HEK293T (cell line): ENCODE results near the gene FRMPD2.

Experiments used
- BHLHE40 ChIP-seq: fragments of 450-650 bp; IDR thresholded peaks from 2 replicates; pipeline ENCODE4 v1.6.1; 2016; ENCODE audit warnings: mild to moderate bottlenecking, moderate library complexity, borderline replicate concordance
- CTBP1 ChIP-seq: fragments of 450-650 bp; IDR thresholded peaks from 2 replicates; pipeline ENCODE4 v1.6.1; 2016; ENCODE audit warnings: borderline replicate concordance
- FOXA1 ChIP-seq: fragments of 450-650 bp; IDR thresholded peaks from 2 replicates; pipeline ENCODE4 v1.6.1; 2016; ENCODE audit warnings: mild to moderate bottlenecking
- FOXM1 ChIP-seq: fragments of 450-650 bp; IDR thresholded peaks from 2 replicates; pipeline ENCODE4 v1.6.1; 2017; ENCODE audit warnings: mild to moderate bottlenecking, borderline replicate concordance
- HDGF ChIP-seq: fragments of 450-650 bp; IDR thresholded peaks from 2 replicates; pipeline ENCODE4 v1.6.1; 2017; ENCODE audit warnings: antibody characterized with exemption, borderline replicate concordance
- LEF1 ChIP-seq: fragments of 450-650 bp; IDR thresholded peaks from 2 replicates; pipeline ENCODE4 v1.6.1; 2017; ENCODE audit warnings: mild to moderate bottlenecking, borderline replicate concordance
- NFRKB ChIP-seq: fragments of 450-650 bp; IDR thresholded peaks from 2 replicates; pipeline ENCODE4 v1.6.1; 2016; ENCODE audit warnings: mild to moderate bottlenecking, moderate library complexity
- PKNOX1 ChIP-seq: fragments of 450-650 bp; IDR thresholded peaks from 2 replicates; pipeline ENCODE4 v1.6.1; 2016
- SUZ12 ChIP-seq: fragments of 450-650 bp; IDR thresholded peaks from 2 replicates; pipeline ENCODE4 v1.6.1; 2016; ENCODE audit warnings: mild to moderate bottlenecking
- ZNF384 ChIP-seq: fragments of 450-650 bp; IDR thresholded peaks from 2 replicates; pipeline ENCODE4 v1.6.1; 2016

- TF ChIP-seq PKNOX1 (no peak), SUZ12 (no peak), NFRKB (no peak), CTBP1 (no peak), ZNF384 (no peak), HDGF (no peak), BHLHE40 (no peak), LEF1 (no peak), FOXM1 (no peak), FOXA1 (no peak)
These were observed 65.3 kb downstream of the FRMPD2 start for GRCh38 chr10:48209241-48209640.
